ENCODE data around the gene KLC4. TPM values are rescaled to one million over a fixed set of nuclear protein-coding genes. Genes with fewer than 3 reads are reported as not detected.

The KLC4 gene
- total and polyA plus RNA-seq, 9 of the 15 experiments (the other 6 are each of a cell fraction or from before 2014, with no cell fraction given), result 1.7 to 16.2 (median 7.7) TPM

DNA sequence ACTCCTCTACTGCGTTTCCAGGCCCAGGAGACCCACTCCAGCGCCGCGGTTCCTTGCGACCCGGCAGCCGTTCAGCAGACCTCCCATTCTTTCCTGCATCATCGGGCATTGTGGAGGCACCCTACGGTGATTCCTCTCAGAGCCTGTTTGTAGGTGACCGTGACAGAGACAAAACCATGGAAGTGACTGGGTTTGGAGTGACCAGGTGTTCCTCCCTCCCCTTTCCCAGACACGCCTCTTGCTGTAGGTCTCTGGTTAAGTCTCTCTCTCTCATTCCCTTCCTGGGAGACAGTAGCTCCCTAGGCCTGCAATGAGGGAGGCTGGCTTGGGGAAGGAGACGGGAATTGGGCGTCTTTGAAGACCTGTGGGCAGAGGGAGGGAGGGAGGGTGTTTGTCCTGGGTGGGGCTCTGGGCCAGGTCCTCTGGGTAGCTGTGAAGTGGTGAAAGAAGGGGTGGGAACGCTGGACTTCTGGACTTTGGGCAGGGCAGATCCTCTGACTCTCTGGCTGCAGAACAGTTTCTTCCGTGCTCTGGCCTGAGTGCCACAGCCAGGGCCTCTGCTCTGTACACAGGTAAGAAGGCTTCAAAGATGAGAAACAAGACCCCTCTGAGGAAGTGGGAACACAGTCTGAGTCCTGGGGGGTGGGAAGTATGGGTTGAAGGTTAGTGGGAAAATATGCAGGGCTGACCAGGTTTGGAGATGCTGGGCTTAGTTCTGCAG, 763 bp downstream of the KLC4 start (continued):
- TF ChIP-seq, protein P1, sequence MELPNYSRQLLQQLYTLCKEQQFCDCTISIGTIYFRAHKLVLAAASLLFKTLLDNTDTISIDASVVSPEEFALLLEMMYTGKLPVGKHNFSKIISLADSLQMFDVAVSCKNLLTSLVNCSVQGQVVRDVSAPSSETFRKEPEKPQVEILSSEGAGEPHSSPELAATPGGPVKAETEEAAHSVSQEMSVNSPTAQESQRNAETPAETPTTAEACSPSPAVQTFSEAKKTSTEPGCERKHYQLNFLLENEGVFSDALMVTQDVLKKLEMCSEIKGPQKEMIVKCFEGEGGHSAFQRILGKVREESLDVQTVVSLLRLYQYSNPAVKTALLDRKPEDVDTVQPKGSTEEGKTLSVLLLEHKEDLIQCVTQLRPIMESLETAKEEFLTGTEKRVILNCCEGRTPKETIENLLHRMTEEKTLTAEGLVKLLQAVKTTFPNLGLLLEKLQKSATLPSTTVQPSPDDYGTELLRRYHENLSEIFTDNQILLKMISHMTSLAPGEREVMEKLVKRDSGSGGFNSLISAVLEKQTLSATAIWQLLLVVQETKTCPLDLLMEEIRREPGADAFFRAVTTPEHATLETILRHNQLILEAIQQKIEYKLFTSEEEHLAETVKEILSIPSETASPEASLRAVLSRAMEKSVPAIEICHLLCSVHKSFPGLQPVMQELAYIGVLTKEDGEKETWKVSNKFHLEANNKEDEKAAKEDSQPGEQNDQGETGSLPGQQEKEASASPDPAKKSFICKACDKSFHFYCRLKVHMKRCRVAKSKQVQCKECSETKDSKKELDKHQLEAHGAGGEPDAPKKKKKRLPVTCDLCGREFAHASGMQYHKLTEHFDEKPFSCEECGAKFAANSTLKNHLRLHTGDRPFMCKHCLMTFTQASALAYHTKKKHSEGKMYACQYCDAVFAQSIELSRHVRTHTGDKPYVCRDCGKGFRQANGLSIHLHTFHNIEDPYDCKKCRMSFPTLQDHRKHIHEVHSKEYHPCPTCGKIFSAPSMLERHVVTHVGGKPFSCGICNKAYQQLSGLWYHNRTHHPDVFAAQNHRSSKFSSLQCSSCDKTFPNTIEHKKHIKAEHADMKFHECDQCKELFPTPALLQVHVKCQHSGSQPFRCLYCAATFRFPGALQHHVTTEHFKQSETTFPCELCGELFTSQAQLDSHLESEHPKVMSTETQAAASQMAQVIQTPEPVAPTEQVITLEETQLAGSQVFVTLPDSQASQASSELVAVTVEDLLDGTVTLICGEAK (IDR thresholded peaks at IDR 0.05), result 0 out of 2 replicates have a peak, but pooled peaks have one; percentile 34
- TF ChIP-seq, protein P1 (CRISPR knock-in tag; IDR thresholded peaks at IDR 0.05), result no peak
- no peak for TF ChIP-seq ZNF384 (IDR thresholded peaks at IDR 0.05; ENCODE audit: low read depth, low read length)
- TF ChIP-seq, protein P2, sequence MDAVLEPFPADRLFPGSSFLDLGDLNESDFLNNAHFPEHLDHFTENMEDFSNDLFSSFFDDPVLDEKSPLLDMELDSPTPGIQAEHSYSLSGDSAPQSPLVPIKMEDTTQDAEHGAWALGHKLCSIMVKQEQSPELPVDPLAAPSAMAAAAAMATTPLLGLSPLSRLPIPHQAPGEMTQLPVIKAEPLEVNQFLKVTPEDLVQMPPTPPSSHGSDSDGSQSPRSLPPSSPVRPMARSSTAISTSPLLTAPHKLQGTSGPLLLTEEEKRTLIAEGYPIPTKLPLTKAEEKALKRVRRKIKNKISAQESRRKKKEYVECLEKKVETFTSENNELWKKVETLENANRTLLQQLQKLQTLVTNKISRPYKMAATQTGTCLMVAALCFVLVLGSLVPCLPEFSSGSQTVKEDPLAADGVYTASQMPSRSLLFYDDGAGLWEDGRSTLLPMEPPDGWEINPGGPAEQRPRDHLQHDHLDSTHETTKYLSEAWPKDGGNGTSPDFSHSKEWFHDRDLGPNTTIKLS (IDR thresholded peaks at IDR 0.05; ENCODE audit: borderline replicate concordance, low read depth), result no peak
- TF ChIP-seq, protein P3, sequence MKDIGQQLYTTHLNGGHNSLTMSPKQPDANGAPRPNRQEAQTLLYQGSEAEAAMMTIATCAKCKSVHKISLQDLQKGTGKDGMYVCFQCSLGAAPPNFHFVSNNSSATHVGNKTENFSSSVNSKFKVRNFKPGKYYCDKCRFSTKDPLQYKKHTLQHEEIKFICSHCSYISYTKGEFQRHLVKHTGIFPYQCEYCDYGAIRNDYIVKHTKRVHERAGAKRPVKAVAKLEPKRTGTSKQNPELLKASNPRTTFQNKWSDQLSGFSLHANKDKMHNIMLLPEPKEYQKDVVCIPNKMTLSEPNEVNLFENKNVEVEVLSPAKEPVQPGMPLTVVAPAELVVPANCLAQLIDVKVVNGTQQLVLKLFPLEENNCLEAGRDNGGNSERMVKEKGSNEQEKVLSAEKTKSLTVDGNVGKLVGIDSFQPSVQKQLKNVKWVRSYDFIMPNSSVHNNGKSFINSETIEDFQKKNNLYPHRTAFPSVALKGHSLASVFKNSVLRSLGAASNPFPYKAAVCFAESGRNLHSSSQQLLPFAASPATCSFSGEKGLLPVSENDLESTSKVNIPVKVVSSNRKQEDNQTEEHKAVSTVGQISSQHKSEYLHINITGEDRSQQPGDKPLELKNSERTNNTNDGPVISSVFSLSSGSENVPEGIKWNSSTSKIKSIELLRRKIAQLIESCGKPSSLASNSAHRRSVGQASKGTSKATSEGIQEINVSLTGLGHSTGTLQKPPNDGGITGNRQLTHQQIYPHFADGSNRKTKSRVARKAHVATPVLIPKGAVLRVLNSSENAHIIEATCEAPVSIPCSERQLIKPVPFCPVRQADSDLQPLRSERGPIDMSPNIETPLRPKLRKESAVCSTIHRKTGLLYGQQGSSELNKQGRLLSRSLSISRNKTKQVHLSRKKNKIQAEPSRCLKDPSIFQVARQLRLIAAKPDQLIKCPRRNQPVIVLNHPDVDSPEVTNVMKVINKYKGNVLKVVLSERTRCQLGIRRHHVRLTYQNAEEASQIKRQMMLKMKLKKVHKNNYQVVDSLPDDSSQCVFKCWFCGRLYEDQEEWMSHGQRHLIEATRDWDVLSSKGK (CRISPR knock-in tag; IDR thresholded peaks at IDR 0.05), result no peak
- no peak for TF ChIP-seq DNMT1 (IDR thresholded peaks at IDR 0.05)
- no peak for TF ChIP-seq SIX5 (IDR thresholded peaks at IDR 0.05; ENCODE audit: borderline replicate concordance in 1 of 2, insufficient read depth in 1 of 2, low read depth in 1 of 2, low read length in 2 of 2)
- TF ChIP-seq SMC3 (conservative IDR thresholded peaks at IDR 0.05; ENCODE audit: insufficient read depth, low read depth, low read length), result no peak
- TF ChIP-seq, protein P4, sequence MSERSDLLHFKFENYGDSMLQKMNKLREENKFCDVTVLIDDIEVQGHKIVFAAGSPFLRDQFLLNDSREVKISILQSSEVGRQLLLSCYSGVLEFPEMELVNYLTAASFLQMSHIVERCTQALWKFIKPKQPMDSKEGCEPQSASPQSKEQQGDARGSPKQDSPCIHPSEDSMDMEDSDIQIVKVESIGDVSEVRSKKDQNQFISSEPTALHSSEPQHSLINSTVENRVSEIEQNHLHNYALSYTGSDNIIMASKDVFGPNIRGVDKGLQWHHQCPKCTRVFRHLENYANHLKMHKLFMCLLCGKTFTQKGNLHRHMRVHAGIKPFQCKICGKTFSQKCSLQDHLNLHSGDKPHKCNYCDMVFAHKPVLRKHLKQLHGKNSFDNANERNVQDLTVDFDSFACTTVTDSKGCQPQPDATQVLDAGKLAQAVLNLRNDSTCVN (CRISPR knock-in tag; IDR thresholded peaks at IDR 0.05), result no peak
- no peak for TF ChIP-seq ZZZ3 (IDR thresholded peaks at IDR 0.05)
- TF ChIP-seq SETDB1 (IDR thresholded peaks at IDR 0.05; ENCODE audit: low read length), result no peak
- no peak for TF ChIP-seq OTX1 (CRISPR knock-in tag; IDR thresholded peaks at IDR 0.05)
